CD1c-positive myeloid dendritic cell (primary cell): Measurements from ENCODE around the gene ANKRD50.
A peak's percentile ranks its signal among the peaks of the same experiment; 100 is the strongest.

ENCODE experiments used
- DNase-seq: peaks from one replicate; pipeline ENCODE4 v3.0.0-alpha.2; 2016; ENCODE audit errors: extremely low spot score

The ANKRD50 gene

GRCh38 chr4:124710015-124710741 is 2.4 kb downstream of the ANKRD50 start:
- DNase-seq: peak; percentile 56

DNA sequence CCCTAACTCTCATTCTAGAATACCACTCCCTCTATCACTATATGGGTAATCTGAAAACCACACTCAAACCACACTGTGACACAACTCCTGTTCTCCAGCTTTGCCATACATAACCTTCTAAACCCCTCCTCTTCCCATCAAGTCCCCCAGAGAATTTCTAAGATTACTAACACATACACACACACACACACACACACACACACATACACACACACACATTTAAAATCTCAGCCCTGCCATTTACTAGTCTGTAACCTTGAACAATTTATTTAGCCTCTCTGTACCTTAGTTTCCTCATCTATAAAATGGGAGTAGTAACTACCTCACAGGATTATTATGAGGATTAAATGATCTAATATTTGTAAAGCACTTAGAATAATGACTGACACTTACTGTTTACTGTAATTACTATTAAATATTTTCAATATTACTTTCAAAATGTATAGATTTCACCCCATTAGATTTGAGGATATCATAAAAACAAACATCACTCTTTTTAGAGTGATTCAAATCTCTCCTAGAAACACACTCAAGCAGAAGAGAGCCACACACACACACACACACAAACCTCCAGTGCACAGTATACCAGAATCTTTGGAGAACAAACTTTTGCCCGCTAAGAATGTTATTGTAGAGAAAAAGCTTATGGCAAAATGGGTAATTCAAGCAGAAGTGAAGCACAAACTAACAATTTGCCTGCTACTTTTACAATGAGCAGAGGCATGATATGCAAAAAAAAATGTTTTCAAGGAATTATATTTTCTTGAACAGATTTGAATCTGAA is 3.8 kb downstream of the ANKRD50 start:
- no peak for DNase-seq

GRCh38 chr4:124705393-124705792 is 7.1 kb downstream of the ANKRD50 start:
- no peak for DNase-seq

GRCh38 chr4:124703154-124703553 is 9.4 kb downstream of the ANKRD50 start:
- DNase-seq: peak; percentile 60

DNA sequence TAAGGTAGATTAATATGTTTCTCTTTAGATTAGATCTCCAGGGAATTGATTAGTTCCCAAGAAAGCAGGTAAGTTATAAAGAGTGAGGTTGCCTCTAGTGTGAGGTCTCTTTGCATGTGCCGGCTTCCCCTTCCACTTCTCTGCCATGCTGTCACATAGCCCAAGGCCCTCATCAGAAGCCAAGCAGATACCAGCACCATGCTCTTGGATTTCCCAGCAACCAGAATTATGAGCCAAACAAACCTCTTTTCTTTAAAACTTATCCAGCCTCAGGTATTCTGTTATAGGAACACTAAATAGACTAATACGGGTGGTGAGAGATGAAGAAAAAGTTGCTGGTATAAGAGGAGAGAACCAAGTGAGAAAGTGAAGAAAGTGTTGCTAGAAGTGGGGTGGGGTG is 15.1 kb downstream of the ANKRD50 start:
- no peak for DNase-seq

DNA sequence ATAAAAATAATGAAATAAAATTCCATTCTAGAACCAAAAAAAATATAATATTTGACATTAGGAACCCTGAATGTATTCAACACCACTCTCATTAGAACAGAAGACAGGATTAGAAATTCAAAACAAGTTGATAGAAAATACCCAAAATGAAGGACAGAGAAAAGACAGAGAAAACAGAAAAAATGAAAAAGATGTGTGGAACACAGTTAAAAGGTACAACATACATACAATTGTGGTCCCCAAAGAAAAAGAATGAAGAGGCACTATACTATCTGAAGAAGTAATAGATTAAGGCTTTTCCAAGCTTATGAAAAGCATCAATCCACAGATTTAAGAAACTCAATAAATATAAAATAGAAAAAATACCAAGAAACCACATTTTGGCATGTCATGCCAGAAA is 16.4 kb downstream of the ANKRD50 start:
- DNase-seq: no peak

DNA sequence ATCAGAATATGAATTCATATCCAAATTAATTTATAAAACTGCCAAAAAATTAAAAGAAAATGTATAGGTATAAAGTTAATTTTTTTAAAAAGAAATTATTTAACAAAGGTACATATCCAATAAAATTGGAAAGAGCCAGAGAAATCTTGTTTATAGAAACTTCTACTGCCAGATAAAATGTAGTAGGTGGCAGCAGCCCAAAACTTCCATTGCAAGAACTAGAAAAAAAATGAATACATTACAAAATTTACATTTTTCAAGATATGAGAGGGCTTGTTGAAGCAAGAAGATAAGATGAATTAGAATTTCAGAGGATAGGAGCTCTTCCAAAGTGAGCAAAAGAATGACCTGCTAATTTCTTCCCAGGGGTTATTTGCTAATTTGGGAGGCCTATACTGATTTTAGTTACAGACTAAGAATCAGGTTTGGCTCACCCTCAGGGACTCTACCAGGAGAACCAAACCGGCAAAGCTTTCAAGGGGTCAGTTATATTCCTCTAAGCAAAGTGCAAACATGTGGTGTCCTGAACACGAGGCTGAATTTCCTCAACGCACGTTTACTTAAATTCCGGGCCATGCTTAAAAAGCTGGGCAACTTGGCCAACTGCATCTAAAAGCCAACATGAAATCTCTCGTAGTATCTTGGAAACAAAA is 17.5 kb downstream of the ANKRD50 start:
- DNase-seq: no peak

- DNase-seq: no peak
Observed at GRCh38 chr4:124694306-124694705, 18.2 kb downstream of the ANKRD50 start.

DNA sequence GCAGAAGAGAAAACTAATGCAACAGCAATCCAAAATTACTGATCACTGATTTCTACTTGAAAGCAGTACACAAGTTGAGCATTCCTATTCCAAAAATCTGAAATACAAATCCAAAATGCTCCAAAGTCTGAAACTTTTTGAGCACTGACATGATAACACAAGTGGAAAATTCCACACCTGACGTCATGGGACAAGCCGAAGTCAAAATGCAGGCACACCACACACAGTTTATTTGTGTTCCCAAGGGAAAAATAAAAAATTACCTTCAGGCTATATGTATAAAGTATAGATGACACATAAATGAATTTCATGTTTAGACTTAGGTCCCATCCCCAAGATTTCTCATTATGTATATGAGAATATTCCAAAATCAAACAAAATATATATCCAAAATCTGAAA is 20.7 kb downstream of the ANKRD50 start:
- no peak for DNase-seq

DNA sequence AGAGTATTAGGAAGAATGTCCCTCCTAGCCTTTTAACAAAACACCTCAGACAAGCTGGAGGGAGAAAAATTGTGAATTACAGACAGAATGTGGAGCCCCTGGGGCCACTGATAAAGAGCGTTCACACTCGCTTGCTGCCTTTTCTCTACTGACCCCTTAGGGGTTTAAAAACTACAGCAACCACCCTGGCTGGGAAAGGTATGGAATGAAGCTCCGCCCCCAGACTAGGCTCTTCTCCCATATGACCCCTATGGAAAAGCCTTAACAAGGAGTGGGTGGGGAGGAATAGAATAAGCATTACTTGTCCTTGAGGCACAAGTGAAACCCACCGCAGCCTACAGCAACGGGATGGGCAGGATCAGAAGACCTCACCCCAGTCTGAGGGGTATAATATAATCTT is 26.3 kb downstream of the ANKRD50 start:
- no peak for DNase-seq

DNA sequence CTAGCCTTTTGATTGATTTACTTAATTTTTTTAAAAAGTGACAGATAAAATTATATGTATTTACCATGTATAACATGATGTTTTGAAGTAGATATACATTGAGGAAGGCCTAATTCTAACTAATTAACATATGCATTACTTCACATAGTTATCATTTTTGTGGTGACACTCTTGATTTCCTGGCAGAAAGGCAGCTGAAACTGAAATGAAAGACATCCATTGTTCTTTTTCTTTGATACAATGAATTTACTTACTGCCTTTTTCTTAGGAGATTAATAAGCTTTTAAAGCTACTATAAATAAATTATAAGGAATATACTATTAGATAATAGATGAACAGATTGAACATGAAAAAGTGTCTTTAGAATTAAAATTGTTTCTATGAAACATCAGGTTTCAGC is 26.7 kb downstream of the ANKRD50 start:
- no peak for DNase-seq

DNA sequence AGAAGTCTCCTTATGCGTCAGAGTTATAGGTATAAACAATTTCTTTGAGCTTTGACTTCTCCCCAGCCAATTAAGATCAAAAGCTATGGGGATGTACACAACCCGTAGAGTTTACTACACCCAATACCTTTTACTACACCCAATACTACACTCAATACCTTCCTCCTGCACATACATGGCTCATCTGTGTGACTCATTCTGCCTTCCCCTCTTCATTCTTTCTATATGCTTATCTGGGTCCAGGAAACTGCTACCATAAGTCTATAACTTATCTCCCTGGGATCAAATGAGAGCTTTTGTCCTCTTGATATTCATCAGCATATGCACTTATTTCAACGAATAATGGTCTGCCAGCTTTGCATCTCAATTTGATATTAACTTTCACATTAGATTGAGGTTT is 28.2 kb downstream of the ANKRD50 start:
- DNase-seq: no peak

- DNase-seq: peak; percentile 33
Observed at GRCh38 chr4:124682384-124682783, 30.1 kb downstream of the ANKRD50 start.

DNA sequence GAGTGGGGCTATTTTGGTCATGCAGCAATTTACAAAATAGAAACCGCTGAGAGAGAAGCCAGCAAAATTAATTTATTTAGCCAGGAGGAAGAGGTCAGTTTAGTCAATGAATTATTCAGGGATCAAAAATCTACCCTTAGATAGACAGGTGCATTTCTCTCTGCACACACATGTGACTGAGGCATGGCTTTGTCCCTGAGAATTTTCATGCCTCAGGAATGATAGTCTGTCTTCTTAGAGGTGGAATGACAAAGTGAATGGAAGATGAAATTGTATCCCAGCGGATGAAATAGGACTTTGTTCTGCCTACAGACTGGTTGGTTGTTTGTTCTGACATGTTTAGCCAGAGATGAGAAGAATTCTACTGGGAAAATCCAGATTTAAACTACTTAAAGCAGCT is 46.0 kb downstream of the ANKRD50 start:
- DNase-seq: no peak

- DNase-seq: no peak
Observed at GRCh38 chr4:124658795-124659194, 53.7 kb downstream of the ANKRD50 start.

DNA sequence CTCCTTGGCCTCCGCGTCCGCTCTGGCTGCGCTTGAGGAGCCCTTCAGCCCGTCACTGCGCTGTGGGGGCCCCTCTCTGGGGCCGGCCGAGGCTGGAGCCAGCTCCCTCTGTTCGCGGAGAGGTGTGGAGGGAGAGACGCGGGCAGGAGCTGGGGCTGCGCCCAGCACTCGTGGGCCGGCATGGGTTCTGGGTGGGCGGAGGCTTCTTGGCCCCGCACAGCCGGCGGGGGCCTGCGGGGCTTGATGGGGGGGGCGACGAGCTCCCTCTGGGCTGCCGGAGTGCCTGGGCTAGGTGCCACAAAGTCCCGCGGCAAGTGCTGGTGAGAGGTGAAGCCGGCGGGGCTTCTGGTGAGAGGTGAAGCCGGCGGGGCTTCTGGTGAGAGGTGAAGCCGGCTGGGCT is 61.9 kb downstream of the ANKRD50 start:
- no peak for DNase-seq

GRCh38 chr4:124647599-124647998 is 64.9 kb downstream of the ANKRD50 start:
- DNase-seq: no peak

- no peak for DNase-seq
Observed at GRCh38 chr4:124644621-124645020, 67.9 kb downstream of the ANKRD50 start.

GRCh38 chr4:124642846-124643245 is 69.7 kb downstream of the ANKRD50 start:
- no peak for DNase-seq

- DNase-seq: peak; percentile 70
Observed at GRCh38 chr4:124641715-124642381, 70.7 kb downstream of the ANKRD50 start.

DNA sequence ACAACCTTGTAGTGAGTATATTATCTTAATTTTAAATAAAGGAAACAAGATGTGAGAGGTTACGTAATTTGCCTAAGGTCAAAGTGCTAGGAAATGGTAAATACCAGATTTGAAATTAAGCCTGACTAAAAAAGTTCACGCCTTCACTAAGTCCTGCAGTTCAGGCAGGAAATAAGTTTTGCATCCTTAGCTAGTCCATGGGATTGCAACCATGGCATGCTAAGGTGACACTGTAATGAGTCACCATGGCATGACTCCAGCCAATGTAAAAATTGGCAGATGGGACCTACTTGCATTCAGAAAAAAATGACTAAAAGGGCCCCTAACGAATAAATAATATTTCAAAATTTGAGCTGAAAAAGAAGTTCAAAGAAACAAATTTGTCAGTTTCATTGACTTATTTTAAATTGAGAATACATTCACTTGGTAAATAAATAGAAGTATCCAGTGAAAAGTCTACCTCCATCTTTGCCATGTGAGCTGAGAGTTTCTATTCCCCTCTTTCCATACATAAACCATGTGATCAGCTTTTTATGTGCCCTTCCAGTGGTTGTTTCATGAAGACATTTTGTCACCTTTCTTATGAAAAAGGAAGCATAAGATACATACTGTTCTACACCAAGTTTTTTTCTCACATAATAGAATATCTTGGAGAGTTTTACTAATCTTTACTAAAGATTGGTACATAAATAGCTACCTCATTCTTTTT is 72.4 kb downstream of the ANKRD50 start:
- DNase-seq: no peak

DNA sequence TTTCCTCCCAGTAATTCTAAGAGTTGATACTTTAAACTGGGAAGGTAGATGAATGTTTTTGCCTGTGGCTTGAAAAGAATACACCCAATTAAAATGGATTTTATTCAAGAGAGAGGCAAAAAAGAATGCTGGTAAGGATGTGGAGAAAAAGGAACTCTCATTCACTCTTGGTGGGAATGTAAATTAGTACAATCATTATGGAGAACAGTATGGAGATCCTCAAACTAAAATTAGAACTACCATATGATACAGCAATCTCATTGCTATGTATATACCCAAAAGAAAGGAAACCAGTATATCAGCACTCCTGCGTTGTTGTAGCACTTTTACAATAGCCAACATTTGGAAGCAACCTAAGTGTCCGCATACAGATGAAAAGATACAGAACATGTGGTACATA is 75.2 kb downstream of the ANKRD50 start:
- no peak for DNase-seq
